Activated CD8-positive, alpha-beta memory T cell treated with anti-CD3 and anti-CD28 coated beads for 4 hours (primary cell): ENCODE data around the gene KLHL1.

Experiments
- DNase-seq, 2 donors: peaks; one replicate each; pipeline ENCODE4 v3.0.0-alpha.2; 2020; ENCODE audit warnings: low read depth in 2 of 2

Gene KLHL1

GRCh38 chr13:69872321-69873047 lies 235.8 kb downstream of the KLHL1 start:
- DNase-seq: no peak

GRCh38 chr13:69866555-69866954 lies 241.7 kb downstream of the KLHL1 start:
- DNase-seq: no peak

- DNase-seq: no peak
Measured at GRCh38 chr13:69857183-69857821, 250.9 kb downstream of the KLHL1 start.

- no peak for DNase-seq
Measured at GRCh38 chr13:69856331-69856730, 251.9 kb downstream of the KLHL1 start.

- DNase-seq: no peak
Measured at GRCh38 chr13:69828527-69828926, 279.7 kb downstream of the KLHL1 start.

GRCh38 chr13:69820180-69820579 lies 288.1 kb downstream of the KLHL1 start:
- no peak for DNase-seq

- no peak for DNase-seq
Measured at GRCh38 chr13:69817333-69817869, 290.9 kb downstream of the KLHL1 start.

- no peak for DNase-seq
Measured at GRCh38 chr13:69809152-69809551, 299.1 kb downstream of the KLHL1 start.

GRCh38 chr13:69796256-69796655 lies 312.0 kb downstream of the KLHL1 start:
- DNase-seq: no peak

GRCh38 chr13:69793783-69794453 lies 314.3 kb downstream of the KLHL1 start:
- no peak for DNase-seq

GRCh38 chr13:69776937-69777336 lies 331.3 kb downstream of the KLHL1 start:
- DNase-seq: no peak

- no peak for DNase-seq
Measured at GRCh38 chr13:69769608-69770007, 338.6 kb downstream of the KLHL1 start.

- DNase-seq: no peak
Measured at GRCh38 chr13:69761581-69761980, 346.7 kb downstream of the KLHL1 start.

- DNase-seq: no peak
Measured at GRCh38 chr13:69755101-69755500, 353.2 kb downstream of the KLHL1 start.

- DNase-seq: no peak
Measured at GRCh38 chr13:69751259-69751658, 357.0 kb downstream of the KLHL1 start.

GRCh38 chr13:69737129-69737935 lies 370.9 kb downstream of the KLHL1 start:
- no peak for DNase-seq

- no peak for DNase-seq
Measured at GRCh38 chr13:69721631-69722030, 386.6 kb downstream of the KLHL1 start.

GRCh38 chr13:69720278-69720983 lies 387.8 kb downstream of the KLHL1 start:
- no peak for DNase-seq

GRCh38 chr13:69706807-69707206 lies 401.4 kb downstream of the KLHL1 start:
- no peak for DNase-seq

- no peak for DNase-seq
Measured at GRCh38 chr13:69704311-69704710, 403.9 kb downstream of the KLHL1 start.

GRCh38 chr13:69690999-69691398 lies 417.3 kb downstream of the KLHL1 start:
- no peak for DNase-seq
